GM12872 (cell line): ENCODE data around the gene SLC25A53.
A peak's percentile ranks its signal among the peaks of the same experiment; 100 is the strongest.

ENCODE experiments used
- TF ChIP-seq, protein P1 (sequence below): IDR thresholded peaks from 3 replicates; pipeline ENCODE4 v1.5.1; 2011; ENCODE audit warnings: low read depth, mild to moderate bottlenecking, low read length, moderate library complexity; ENCODE audit not compliant: insufficient read depth

Gene SLC25A53

DNA sequence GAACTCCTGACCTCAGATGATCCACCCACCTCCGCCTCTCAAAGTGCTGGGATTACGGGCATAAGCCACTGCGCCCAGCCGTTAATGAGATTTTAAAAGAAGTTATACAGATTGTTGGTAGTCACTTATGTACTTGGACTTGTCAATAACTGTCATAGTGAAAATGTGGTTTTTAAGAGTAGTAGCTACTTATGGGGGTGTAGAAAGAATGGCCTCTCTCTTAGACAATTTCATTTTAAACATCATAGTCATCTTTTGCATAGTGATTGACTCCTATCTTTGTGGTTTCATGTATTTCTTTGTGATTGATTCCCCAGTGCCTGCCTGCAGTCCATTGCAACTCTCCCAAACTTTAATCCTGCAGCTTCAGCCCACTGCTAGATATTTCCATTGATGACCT lies 26.9 kb upstream of the SLC25A53 start:
- TF ChIP-seq, protein P1, sequence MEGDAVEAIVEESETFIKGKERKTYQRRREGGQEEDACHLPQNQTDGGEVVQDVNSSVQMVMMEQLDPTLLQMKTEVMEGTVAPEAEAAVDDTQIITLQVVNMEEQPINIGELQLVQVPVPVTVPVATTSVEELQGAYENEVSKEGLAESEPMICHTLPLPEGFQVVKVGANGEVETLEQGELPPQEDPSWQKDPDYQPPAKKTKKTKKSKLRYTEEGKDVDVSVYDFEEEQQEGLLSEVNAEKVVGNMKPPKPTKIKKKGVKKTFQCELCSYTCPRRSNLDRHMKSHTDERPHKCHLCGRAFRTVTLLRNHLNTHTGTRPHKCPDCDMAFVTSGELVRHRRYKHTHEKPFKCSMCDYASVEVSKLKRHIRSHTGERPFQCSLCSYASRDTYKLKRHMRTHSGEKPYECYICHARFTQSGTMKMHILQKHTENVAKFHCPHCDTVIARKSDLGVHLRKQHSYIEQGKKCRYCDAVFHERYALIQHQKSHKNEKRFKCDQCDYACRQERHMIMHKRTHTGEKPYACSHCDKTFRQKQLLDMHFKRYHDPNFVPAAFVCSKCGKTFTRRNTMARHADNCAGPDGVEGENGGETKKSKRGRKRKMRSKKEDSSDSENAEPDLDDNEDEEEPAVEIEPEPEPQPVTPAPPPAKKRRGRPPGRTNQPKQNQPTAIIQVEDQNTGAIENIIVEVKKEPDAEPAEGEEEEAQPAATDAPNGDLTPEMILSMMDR = no peak

GRCh38 chrX:104173841-104174240 lies 17.0 kb upstream of the SLC25A53 start:
- TF ChIP-seq, protein P1 = no peak

- TF ChIP-seq, protein P1 = no peak
Measured at GRCh38 chrX:104172788-104173187, 16.0 kb upstream of the SLC25A53 start.

DNA sequence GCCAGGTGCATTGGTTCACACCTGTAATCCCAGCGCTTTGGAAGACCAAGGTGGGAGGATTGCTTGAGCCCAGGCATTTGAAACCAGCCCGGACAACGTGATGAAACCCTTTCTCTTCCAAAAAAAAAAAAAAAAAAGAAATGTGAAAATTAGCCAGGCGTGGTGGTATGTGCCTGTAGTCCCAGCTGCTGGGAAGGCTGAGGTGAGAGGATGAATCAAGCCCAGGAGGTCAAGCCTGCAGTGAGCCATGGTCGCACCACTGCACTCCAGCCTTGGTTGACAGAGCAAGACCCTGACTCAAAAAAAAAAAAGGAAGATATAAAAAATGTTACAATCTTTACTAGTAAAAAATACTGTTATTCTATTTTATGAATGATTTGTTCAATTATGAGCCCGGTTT lies 15.3 kb upstream of the SLC25A53 start:
- TF ChIP-seq, protein P1 = no peak

DNA sequence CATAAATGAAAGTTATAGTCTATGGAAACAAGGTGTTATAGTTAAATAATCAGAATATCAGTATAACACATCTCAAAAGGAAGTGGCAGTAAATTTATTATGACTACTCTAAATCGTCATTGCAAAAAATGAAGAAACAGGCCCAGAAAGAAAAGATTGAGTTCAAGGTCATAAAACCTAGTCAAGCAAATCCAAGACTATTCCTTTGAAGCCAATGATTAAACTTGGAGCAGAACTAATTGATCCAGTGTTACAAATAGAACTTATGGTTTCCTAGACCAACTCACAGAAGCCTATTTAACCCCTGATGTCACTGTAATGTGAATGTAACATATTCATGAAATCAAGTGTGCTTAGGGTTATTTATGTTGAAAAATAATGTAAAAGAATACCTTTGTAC lies 11.3 kb upstream of the SLC25A53 start:
- TF ChIP-seq, protein P1 = no peak

GRCh38 chrX:104166735-104167436 lies 10.1 kb upstream of the SLC25A53 start:
- TF ChIP-seq, protein P1 = no peak

DNA sequence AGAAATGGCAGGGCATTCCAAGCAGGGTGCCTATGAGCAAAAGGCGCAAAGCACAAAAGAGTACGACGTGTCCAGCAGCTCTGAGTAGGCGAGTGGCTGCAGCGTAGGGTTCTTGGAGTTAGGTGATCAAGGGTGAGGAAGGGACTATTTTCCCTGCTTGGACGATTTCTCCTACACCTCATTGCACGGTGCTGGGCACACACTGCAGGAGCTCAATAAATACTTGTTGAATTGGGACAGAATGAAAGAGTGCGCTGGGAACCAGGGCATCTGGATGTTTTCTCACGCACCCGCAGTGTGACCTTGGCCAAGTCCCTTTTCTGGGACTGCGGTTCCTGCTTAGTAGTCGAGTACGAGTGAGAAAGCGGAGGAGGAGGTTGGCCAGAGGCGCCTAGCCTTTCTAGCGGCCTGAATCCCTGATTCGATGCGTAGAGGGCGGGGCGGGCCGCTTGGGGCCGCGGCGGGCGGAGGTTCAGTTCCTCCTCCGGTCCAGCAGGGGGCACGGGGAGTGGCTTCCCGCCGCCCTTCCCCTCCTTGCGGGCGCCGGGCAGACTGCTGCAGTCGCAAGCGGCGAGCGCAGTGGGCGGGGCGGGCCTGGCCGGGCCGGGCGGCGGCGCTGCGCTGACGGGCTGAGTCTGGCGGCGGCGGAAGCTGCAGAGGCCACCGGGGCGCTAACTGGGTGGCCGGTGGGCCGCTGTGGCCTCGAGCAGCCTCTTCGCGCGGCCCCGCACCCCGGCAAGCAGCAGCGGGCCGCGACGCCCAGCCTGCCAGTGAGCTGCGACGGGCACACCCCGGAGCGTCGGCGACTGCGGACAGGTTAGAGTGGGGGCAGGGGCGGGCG lies 9.3 kb upstream of the SLC25A53 start, which contains the start of gene FAM199X:
Gene FAM199X, plus strand, starts transcription at position 560 of the 841 bp plus-strand sequence. CDS start 333 bp downstream, outside the sequence.
- TF ChIP-seq, protein P1 = peak; percentile 54
